ENCODE data around the gene ZMYM1. TPM values are rescaled to one million over a fixed set of nuclear protein-coding genes. Genes with fewer than 3 reads are reported as not detected.

The ZMYM1 gene
- total RNA-seq (1 to 10 TPM; 5.5 to 9.9 (median 8.9) TPM), polyA plus RNA-seq (2.6 TPM)
- long read RNA-seq, donor 1, partial matches to known transcripts = 2 of 6 reads
- long read RNA-seq, donor 1, other reads (novel, unspliced or antisense) = 3 of 6 reads
- long read RNA-seq, donor 2, partial matches to known transcripts = 0 of 2 reads
- long read RNA-seq, donor 2, other reads (novel, unspliced or antisense) = 2 of 2 reads
- long read RNA-seq, donor 3, full-length matches to known transcripts = 5 of 12 reads
- long read RNA-seq, donor 3, partial matches to known transcripts = 1 of 12 reads
- long read RNA-seq, donor 3, other reads (novel, unspliced or antisense) = 6 of 12 reads
- long read RNA-seq, donor 4, full-length matches to known transcripts = 2 of 3 reads
- long read RNA-seq, donor 4, partial matches to known transcripts = 0 of 3 reads
- long read RNA-seq, donor 4, other reads (novel, unspliced or antisense) = 1 of 3 reads

- peak; percentile 89 to 94 (median 94) for DNase-seq
- peak; percentile 98 to 99 for ATAC-seq
Observed at GRCh38 chr1:35079003-35079930, at the start of gene ZMYM1. ZMYM1 (plus strand) TSS chr1:35079385; CDS start chr1:35093988, 14,603 bp downstream.

GRCh38 chr1:35029761-35030160 is 49.4 kb upstream of the ZMYM1 start:
- no peaks in the 10 kb centered on the region for H3K27me3 ChIP-seq (ENCODE audit: control insufficient read depth, insufficient read depth)
- no peaks in the 10 kb centered on the region for H3K9me3 ChIP-seq (ENCODE audit: control insufficient read depth, low read length)
- peak overlapping the region; percentile 87 for H3K4me3 ChIP-seq (ENCODE audit: low read length)
- ATAC-seq (no peak), DNase-seq (no peak)
- H3K4me1 ChIP-seq (ENCODE audit: control insufficient read depth, insufficient read depth, low read length) = no peaks in the 10 kb centered on the region
- intact Hi-C loops (cut with DNase I) = no loop called here
- H3K27ac ChIP-seq (ENCODE audit: low read length) = no peak overlapping the region

More at GRCh38 chr1:35079003-35079930, at the start of gene ZMYM1:
- WGBS = 1% methylated on average over 52 of the region's 52 CpGs
- H3K27ac ChIP-seq (ENCODE audit: low read length) = peak within 1 kb of the TSS; percentile 69
- intact Hi-C loops (cut with DNase I) = no loop called here
- H3K27me3 ChIP-seq (ENCODE audit: control insufficient read depth, insufficient read depth) = no peaks in the 10 kb centered on the region
- peaks cover 5% of the 10 kb centered on the region for H3K4me1 ChIP-seq (ENCODE audit: control insufficient read depth, insufficient read depth, low read length)
- no peaks in the 10 kb centered on the region for H3K9me3 ChIP-seq (ENCODE audit: control insufficient read depth, low read length)
- peak within 1 kb of the TSS; percentile 70 for H3K4me3 ChIP-seq (ENCODE audit: low read length)

- Histone ChIP-seq H3K4me1 (ENCODE audit: control insufficient read depth, insufficient read depth, low read length) (no peaks in the 10 kb centered on the region), H3K27ac (ENCODE audit: low read length) (no peak overlapping the region), H3K9me3 (ENCODE audit: control insufficient read depth, low read length) (no peaks in the 10 kb centered on the region), H3K27me3 (ENCODE audit: control insufficient read depth, insufficient read depth) (no peaks in the 10 kb centered on the region), H3K4me3 (ENCODE audit: low read length) (peak overlapping the region; percentile 87)
- no peak for ATAC-seq
- intact Hi-C loops (cut with DNase I) = no loop called here
- 79% methylated on average over 5 of the region's 5 CpGs for WGBS
- no peak for DNase-seq
Observed at GRCh38 chr1:35030338-35030737, 48.8 kb upstream of the ZMYM1 start.

- ATAC-seq (peak; percentile 40 to 53), DNase-seq (peak in 2 of 3 donors; percentile 18 to 60)
- H3K9me3 ChIP-seq (ENCODE audit: control insufficient read depth, low read length) = no peaks in the 10 kb centered on the region
- H3K4me3 ChIP-seq (ENCODE audit: low read length) = peak overlapping the region; percentile 87
- 4% methylated on average over 17 of the region's 17 CpGs for WGBS
- H3K27me3 ChIP-seq (ENCODE audit: control insufficient read depth, insufficient read depth) = no peaks in the 10 kb centered on the region
- peak overlapping the region; percentile 93 for H3K27ac ChIP-seq (ENCODE audit: low read length)
- H3K4me1 ChIP-seq (ENCODE audit: control insufficient read depth, insufficient read depth, low read length) = no peaks in the 10 kb centered on the region
- intact Hi-C loops (cut with DNase I) = no loop called here
Observed at GRCh38 chr1:35030756-35031446, 48.3 kb upstream of the ZMYM1 start.

GRCh38 chr1:35032384-35032739 is 46.8 kb upstream of the ZMYM1 start:
- H3K27ac ChIP-seq (ENCODE audit: low read length) = no peak overlapping the region
- no peaks in the 10 kb centered on the region for H3K9me3 ChIP-seq (ENCODE audit: control insufficient read depth, low read length)
- no peaks in the 10 kb centered on the region for H3K27me3 ChIP-seq (ENCODE audit: control insufficient read depth, insufficient read depth)
- H3K4me3 ChIP-seq (ENCODE audit: low read length) = peak overlapping the region; percentile 87
- H3K4me1 ChIP-seq (ENCODE audit: control insufficient read depth, insufficient read depth, low read length) = no peaks in the 10 kb centered on the region
- WGBS = 97% methylated on average over 1 of the region's 1 CpG
- DNase-seq (no peak), ATAC-seq (no peak)
- intact Hi-C loops (cut with DNase I) = no loop called here

GRCh38 chr1:35033346-35033745 is 45.8 kb upstream of the ZMYM1 start:
- ATAC-seq (no peak), DNase-seq (no peak)
- no peaks in the 10 kb centered on the region for H3K27me3 ChIP-seq (ENCODE audit: control insufficient read depth, insufficient read depth)
- no peak overlapping the region for H3K27ac ChIP-seq (ENCODE audit: low read length)
- WGBS = 94% methylated on average over 1 of the region's 1 CpG
- no peaks in the 10 kb centered on the region for H3K9me3 ChIP-seq (ENCODE audit: control insufficient read depth, low read length)
- H3K4me3 ChIP-seq (ENCODE audit: low read length) = no peak overlapping the region
- intact Hi-C loops (cut with DNase I) = no loop called here
- no peaks in the 10 kb centered on the region for H3K4me1 ChIP-seq (ENCODE audit: control insufficient read depth, insufficient read depth, low read length)

- no peak for DNase-seq
Observed at GRCh38 chr1:35036621-35037020, 42.6 kb upstream of the ZMYM1 start.

GRCh38 chr1:35037206-35037605 is 42.0 kb upstream of the ZMYM1 start:
- 38% methylated on average over 1 of the region's 1 CpG for WGBS
- no peaks in the 10 kb centered on the region for H3K4me1 ChIP-seq (ENCODE audit: control insufficient read depth, insufficient read depth, low read length)
- no peak for ATAC-seq
- no peaks in the 10 kb centered on the region for H3K9me3 ChIP-seq (ENCODE audit: control insufficient read depth, low read length)
- H3K4me3 ChIP-seq (ENCODE audit: low read length) = no peak overlapping the region
- intact Hi-C loops (cut with DNase I) = no loop called here
- H3K27me3 ChIP-seq (ENCODE audit: control insufficient read depth, insufficient read depth) = no peaks in the 10 kb centered on the region
- DNase-seq = no peak
- no peak overlapping the region for H3K27ac ChIP-seq (ENCODE audit: low read length)

More at GRCh38 chr1:35036621-35037020, 42.6 kb upstream of the ZMYM1 start:
- intact Hi-C loops (cut with DNase I) = no loop called here
- H3K27ac ChIP-seq (ENCODE audit: low read length) = no peak overlapping the region
- H3K27me3 ChIP-seq (ENCODE audit: control insufficient read depth, insufficient read depth) = no peaks in the 10 kb centered on the region
- no peak overlapping the region for H3K4me3 ChIP-seq (ENCODE audit: low read length)
- no peaks in the 10 kb centered on the region for H3K9me3 ChIP-seq (ENCODE audit: control insufficient read depth, low read length)
- ATAC-seq = no peak
- 69% methylated on average over 4 of the region's 4 CpGs for WGBS
- no peaks in the 10 kb centered on the region for H3K4me1 ChIP-seq (ENCODE audit: control insufficient read depth, insufficient read depth, low read length)

- Histone ChIP-seq H3K27me3 (ENCODE audit: control insufficient read depth, insufficient read depth) (no peaks in the 10 kb centered on the region), H3K4me1 (ENCODE audit: control insufficient read depth, insufficient read depth, low read length) (no peaks in the 10 kb centered on the region), H3K4me3 (ENCODE audit: low read length) (no peak overlapping the region), H3K27ac (ENCODE audit: low read length) (no peak overlapping the region), H3K9me3 (ENCODE audit: control insufficient read depth, low read length) (no peaks in the 10 kb centered on the region)
- WGBS = 76% methylated on average over 1 of the region's 1 CpG
- intact Hi-C loops (cut with DNase I) = no loop called here
- ATAC-seq (no peak), DNase-seq (no peak)
Observed at GRCh38 chr1:35038723-35039122, 40.5 kb upstream of the ZMYM1 start.

- Histone ChIP-seq H3K4me1 (ENCODE audit: control insufficient read depth, insufficient read depth, low read length) (peaks cover 1% of the 10 kb centered on the region), H3K9me3 (ENCODE audit: control insufficient read depth, low read length) (no peaks in the 10 kb centered on the region), H3K4me3 (ENCODE audit: low read length) (no peak overlapping the region), H3K27me3 (ENCODE audit: control insufficient read depth, insufficient read depth) (no peaks in the 10 kb centered on the region), H3K27ac (ENCODE audit: low read length) (no peak overlapping the region)
- no peak for ATAC-seq
- intact Hi-C loops (cut with DNase I) = no loop called here
- DNase-seq = no peak
- 64% methylated on average over 3 of the region's 3 CpGs for WGBS
Observed at GRCh38 chr1:35043498-35043897, 35.7 kb upstream of the ZMYM1 start.

Measured in right cardiac atrium (tissue), 5 donors.